Brain microvascular endothelial cell (primary cell): ENCODE measurements around the gene CGGBP1.
"Not testable (repeated sequence)": the region's sequence is repeated elsewhere in the genome, so short reads cannot be mapped to it uniquely, and the experiment has no call there.

Experiments used
- DNase-seq: peaks from one replicate; pipeline ENCODE4 v3.0.0-alpha.2; 2020
- H3K27ac ChIP-seq: fragments of 250-450 bp; sonication (Bioruptor Pico); 2 replicates; pipeline ENCODE4 v1.5.1; 2020; ENCODE audit warnings: mild to moderate bottlenecking, moderate library complexity
- H3K27me3 ChIP-seq: fragments of 250-450 bp; sonication (Bioruptor Pico); replicated peaks from 2 replicates; pipeline ENCODE4 v1.5.1; 2020; ENCODE audit warnings: mild to moderate bottlenecking
- H3K36me3 ChIP-seq: fragments of 250-450 bp; sonication (Bioruptor Pico); replicated peaks from 2 replicates; pipeline ENCODE4 v1.5.1; 2020; ENCODE audit warnings: mild to moderate bottlenecking
- H3K4me3 ChIP-seq: 2 replicates; pipeline ENCODE4 v1.5.1; 2011; ENCODE audit warnings: low read depth, mild to moderate bottlenecking, control low read depth, low read length, moderate library complexity
- in situ Hi-C: cut with HindIII; loops from 2 replicates; pipeline ENCODE4 v1.10.0; 2017; ENCODE audit warnings: low sequenced_read_pairs, low pct_ligation_motif_present
- TF ChIP-seq, protein P1 (sequence below): IDR thresholded peaks from 2 replicates; pipeline ENCODE4 v1.5.1; 2011; ENCODE audit warnings: low read depth, mild to moderate bottlenecking, moderate library complexity, low read length, control low read depth, inconsistent platforms; ENCODE audit errors: missing control alignments

The CGGBP1 gene

DNA sequence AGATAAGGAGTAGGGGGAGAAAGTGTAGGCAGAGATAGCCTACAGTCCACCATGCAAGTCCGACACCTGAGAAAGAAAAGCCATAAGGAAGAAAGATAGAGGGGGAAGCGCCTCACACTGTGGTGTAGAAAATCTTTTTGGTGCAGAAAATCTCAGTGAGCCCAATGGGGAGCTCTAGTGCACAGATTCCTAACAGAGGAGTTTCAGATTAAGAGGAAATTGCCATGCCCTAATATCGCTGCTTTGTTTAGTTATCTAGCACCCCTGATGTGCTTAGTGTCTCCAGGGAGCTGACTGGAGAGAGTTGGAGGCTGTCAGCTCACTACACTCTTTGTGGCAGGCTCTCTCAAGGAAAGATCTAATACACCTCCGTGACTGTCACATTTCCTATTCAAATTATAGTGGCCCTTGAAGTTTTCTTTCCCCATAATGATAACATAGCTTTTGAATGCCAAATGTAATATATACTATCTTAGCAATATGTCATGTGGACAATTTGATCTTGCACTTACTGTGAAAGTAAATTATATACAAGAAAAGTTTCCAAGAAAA is 33.7 kb downstream of the CGGBP1 start:
- in situ Hi-C loops, result no loop called here
- TF ChIP-seq, protein P1, sequence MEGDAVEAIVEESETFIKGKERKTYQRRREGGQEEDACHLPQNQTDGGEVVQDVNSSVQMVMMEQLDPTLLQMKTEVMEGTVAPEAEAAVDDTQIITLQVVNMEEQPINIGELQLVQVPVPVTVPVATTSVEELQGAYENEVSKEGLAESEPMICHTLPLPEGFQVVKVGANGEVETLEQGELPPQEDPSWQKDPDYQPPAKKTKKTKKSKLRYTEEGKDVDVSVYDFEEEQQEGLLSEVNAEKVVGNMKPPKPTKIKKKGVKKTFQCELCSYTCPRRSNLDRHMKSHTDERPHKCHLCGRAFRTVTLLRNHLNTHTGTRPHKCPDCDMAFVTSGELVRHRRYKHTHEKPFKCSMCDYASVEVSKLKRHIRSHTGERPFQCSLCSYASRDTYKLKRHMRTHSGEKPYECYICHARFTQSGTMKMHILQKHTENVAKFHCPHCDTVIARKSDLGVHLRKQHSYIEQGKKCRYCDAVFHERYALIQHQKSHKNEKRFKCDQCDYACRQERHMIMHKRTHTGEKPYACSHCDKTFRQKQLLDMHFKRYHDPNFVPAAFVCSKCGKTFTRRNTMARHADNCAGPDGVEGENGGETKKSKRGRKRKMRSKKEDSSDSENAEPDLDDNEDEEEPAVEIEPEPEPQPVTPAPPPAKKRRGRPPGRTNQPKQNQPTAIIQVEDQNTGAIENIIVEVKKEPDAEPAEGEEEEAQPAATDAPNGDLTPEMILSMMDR, result no peak
- no peaks in the 10 kb centered on the region for H3K27me3 ChIP-seq

DNA sequence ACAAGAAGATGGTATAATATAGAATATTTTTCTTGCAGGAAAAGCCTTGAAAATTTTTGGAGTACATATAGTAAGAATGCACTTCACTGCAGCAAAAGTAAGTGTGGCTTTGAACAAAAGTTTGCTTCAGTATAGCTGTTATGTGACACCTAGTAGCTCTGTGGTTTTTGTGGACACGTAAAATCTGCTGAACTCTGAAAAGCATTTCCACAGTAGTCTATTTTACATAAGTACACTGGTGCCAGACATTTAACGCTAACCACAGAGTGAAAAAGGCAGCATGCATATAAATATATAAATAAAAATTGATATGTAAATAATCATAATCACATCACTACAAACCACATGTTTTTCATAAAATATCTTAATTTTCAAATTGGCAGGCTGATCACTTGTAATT is 39.8 kb downstream of the CGGBP1 start:
- in situ Hi-C loops, result no loop called here
- no peak for DNase-seq
- Histone ChIP-seq H3K27me3 (no peaks in the 10 kb centered on the region), H3K4me3 (no peak overlapping the region), H3K27ac (no peak overlapping the region), H3K36me3 (no peaks in the 10 kb centered on the region)
- TF ChIP-seq, protein P1, result no peak

More for the DNA sequence above, 33.7 kb downstream of the CGGBP1 start:
- Histone ChIP-seq H3K27ac (no peak overlapping the region), H3K4me3 (no peak overlapping the region), H3K36me3 (no peaks in the 10 kb centered on the region)
- DNase-seq, result no peak

GRCh38 chr3:88015656-88016055 is 43.1 kb downstream of the CGGBP1 start:
- H3K36me3 ChIP-seq, H3K27ac ChIP-seq, H3K27me3 ChIP-seq, DNase-seq, in situ Hi-C loops, H3K4me3 ChIP-seq: not testable (repeated sequence)

- in situ Hi-C loops, result no loop called here
- DNase-seq, result no peak
- Histone ChIP-seq H3K4me3 (no peak overlapping the region), H3K27me3 (no peaks in the 10 kb centered on the region), H3K27ac (no peak overlapping the region), H3K36me3 (no peaks in the 10 kb centered on the region)
- TF ChIP-seq, protein P1, result no peak
Observed at GRCh38 chr3:88013592-88013991, 45.2 kb downstream of the CGGBP1 start.

DNA sequence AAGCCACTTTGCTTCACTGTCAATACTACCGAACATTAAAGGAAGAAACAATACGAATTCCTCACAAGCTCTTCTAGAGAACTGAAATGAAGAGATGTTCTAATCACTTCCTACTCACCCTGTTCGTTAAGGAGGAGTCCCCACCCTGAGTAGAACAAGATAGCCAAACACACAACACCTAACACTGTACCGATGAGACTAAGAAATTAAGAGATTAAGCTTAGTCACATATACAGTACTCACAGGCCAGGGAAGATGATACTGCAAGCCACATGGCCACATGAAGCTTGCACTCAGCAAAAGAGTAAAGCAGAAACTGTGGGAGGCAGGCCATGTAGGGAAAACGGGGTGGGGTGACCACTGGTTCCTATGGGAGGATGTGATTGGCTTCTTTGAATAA is 48.0 kb downstream of the CGGBP1 start:
- in situ Hi-C loops, result no loop called here
- Histone ChIP-seq H3K27ac (no peak overlapping the region), H3K36me3 (no peaks in the 10 kb centered on the region), H3K4me3 (no peak overlapping the region), H3K27me3 (no peaks in the 10 kb centered on the region)
- TF ChIP-seq, protein P1, result no peak
- DNase-seq, result no peak

DNA sequence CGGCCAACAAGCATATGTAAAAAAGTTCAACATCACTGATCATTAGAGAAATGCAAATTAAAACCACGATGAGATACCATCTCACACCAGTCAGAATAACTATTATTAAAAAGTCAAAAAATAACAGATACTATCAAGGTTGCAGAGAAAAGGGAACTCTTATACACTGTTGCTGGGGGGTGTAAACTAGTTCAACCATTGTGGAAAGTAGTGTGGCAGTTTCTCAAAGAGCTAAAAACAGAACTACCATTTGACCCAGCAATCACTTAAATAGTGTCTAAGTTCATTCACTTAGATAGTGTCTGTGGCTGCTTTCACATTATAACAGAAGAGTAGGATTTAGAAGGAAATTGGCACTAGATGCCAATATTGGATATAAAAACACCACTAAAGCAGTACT is 49.7 kb downstream of the CGGBP1 start:
- H3K27ac ChIP-seq, result no peak overlapping the region
- no peaks in the 10 kb centered on the region for H3K27me3 ChIP-seq
- no peak overlapping the region for H3K4me3 ChIP-seq
- TF ChIP-seq, protein P1, result no peak
- in situ Hi-C loops, result no loop called here
- no peak for DNase-seq
- no peaks in the 10 kb centered on the region for H3K36me3 ChIP-seq
